HepG2 (cell line): ENCODE data around the gene HEXIM1. TPM values are rescaled to one million over a fixed set of nuclear protein-coding genes. Genes with fewer than 3 reads are reported as not detected.
A peak's percentile ranks its signal among the peaks of the same experiment; 100 is the strongest.

Source experiments
- ARID2 ChIP-seq: sonication (generic); formaldehyde crosslinking; IDR thresholded peaks from 2 replicates; pipeline ENCODE4 v1.8.1; 2022; ENCODE audit warnings: mild to moderate bottlenecking, missing genetic modification reagents, borderline replicate concordance
- CCAR2 ChIP-seq: fragments of 200-400 bp; formaldehyde crosslinking; optimal IDR thresholded peaks from 2 replicates; pipeline ENCODE3; 2018; ENCODE audit warnings: low read depth, mild to moderate bottlenecking, low read length, moderate library complexity
- CEBPZ ChIP-seq: IDR thresholded peaks from 2 replicates; pipeline ENCODE4 v1.6.1; 2012; ENCODE audit warnings: low read length, improper control_type of control experiment
- HDAC2 ChIP-seq: sonication (generic); formaldehyde crosslinking; IDR thresholded peaks from 2 replicates; pipeline ENCODE4 v1.4.0; 2020; ENCODE audit warnings: missing genetic modification reagents
- MTA1 ChIP-seq: sonication (generic); formaldehyde crosslinking; IDR thresholded peaks from 2 replicates; pipeline ENCODE4 v1.4.0; 2020; ENCODE audit warnings: missing genetic modification reagents, mild to moderate bottlenecking, borderline replicate concordance
- NFYB ChIP-seq: sonication (generic); formaldehyde crosslinking; IDR thresholded peaks from 2 replicates; pipeline ENCODE4 v1.4.0; 2020; ENCODE audit warnings: missing genetic modification reagents
- RFX5 ChIP-seq: IDR thresholded peaks from 2 replicates; pipeline ENCODE4 v1.6.1; 2011; ENCODE audit warnings: low read depth, low read length, improper control_type of control experiment
- SRSF1 ChIP-seq: fragments of 200-400 bp; formaldehyde crosslinking; optimal IDR thresholded peaks from 2 replicates; pipeline ENCODE3; 2017; ENCODE audit warnings: mild to moderate bottlenecking, low read depth, low read length, moderate library complexity
- STAT5B ChIP-seq: sonication (generic); formaldehyde crosslinking; IDR thresholded peaks from 2 replicates; pipeline ENCODE4 v1.4.0; 2020; ENCODE audit warnings: missing genetic modification reagents
- ZMAT3 ChIP-seq: sonication (generic); formaldehyde crosslinking; conservative IDR thresholded peaks from 2 replicates; pipeline ENCODE4 v1.7.0; 2021; ENCODE audit warnings: missing genetic modification reagents
- ZNF660 ChIP-seq: sonication (generic); formaldehyde crosslinking; IDR thresholded peaks from 2 replicates; pipeline ENCODE4 v1.5.1; 2020; ENCODE audit warnings: mild to moderate bottlenecking, low read depth, missing genetic modification reagents, borderline replicate concordance
- ZNF674 ChIP-seq: sonication (generic); formaldehyde crosslinking; IDR thresholded peaks from 2 replicates; pipeline ENCODE4 v1.5.0; 2020; ENCODE audit warnings: low read depth, mild to moderate bottlenecking, missing genetic modification reagents
- ZNF850 ChIP-seq: sonication (generic); formaldehyde crosslinking; conservative IDR thresholded peaks from 2 replicates; pipeline ENCODE4 v1.9.0; 2021; ENCODE audit warnings: mild to moderate bottlenecking, missing genetic modification reagents
- polyA plus RNA-seq, 8 experiments: library from polyadenylated mRNA; depleted of rRNA in 3 of 8; stranded (reverse) in 7 of 8; unstranded in 1 of 8; fragments of >200 nt; fragmentation: Illumina TruSeq in 4 of 8; extraction: Trizol in 4 of 8; gene quantifications; 2 replicates each; pipeline versions ENCODE4 v1.2.1 to v1.2.3, GENCODE V29; 2011 to 2016; ENCODE audit warnings: low read depth in 4 of 8, missing spikeins in 1 of 8, mixed read lengths in 1 of 8; ENCODE audit not compliant: insufficient read depth in 1 of 8
- total RNA-seq, 5 experiments: library from RNA; depleted of rRNA; stranded (reverse); fragments of >200 nt; fragmentation: Illumina TruSeq; extraction: Trizol; gene quantifications; 2 replicates each; pipeline ENCODE4 v1.2.3, GENCODE V29; 2016; ENCODE audit warnings: low read depth in 1 of 5
- TF ChIP-seq, protein P1 (sequence below): sonication (generic); formaldehyde crosslinking; IDR thresholded peaks from 2 replicates; pipeline ENCODE4 v1.5.0; 2020; ENCODE audit warnings: mild to moderate bottlenecking, missing genetic modification reagents
- TF ChIP-seq, protein P2 (sequence below): sonication (generic); formaldehyde crosslinking; IDR thresholded peaks from 2 replicates; pipeline ENCODE4 v1.4.0; 2020; ENCODE audit warnings: mild to moderate bottlenecking, missing genetic modification reagents
- TF ChIP-seq, protein P3 (sequence below): sonication (generic); formaldehyde crosslinking; IDR thresholded peaks from 2 replicates; pipeline ENCODE4 v1.5.0; 2020; ENCODE audit warnings: missing genetic modification reagents
- TF ChIP-seq, protein P4 (sequence below): sonication (generic); formaldehyde crosslinking; IDR thresholded peaks from 2 replicates; pipeline ENCODE4 v1.4.0; 2020; ENCODE audit warnings: missing genetic modification reagents, borderline replicate concordance

Gene HEXIM1
- total and polyA plus RNA-seq, 2 of the 13 experiments (the other 11 are each of a cell fraction or from before 2014, with no cell fraction given): 10.5 to 16.6 TPM

DNA sequence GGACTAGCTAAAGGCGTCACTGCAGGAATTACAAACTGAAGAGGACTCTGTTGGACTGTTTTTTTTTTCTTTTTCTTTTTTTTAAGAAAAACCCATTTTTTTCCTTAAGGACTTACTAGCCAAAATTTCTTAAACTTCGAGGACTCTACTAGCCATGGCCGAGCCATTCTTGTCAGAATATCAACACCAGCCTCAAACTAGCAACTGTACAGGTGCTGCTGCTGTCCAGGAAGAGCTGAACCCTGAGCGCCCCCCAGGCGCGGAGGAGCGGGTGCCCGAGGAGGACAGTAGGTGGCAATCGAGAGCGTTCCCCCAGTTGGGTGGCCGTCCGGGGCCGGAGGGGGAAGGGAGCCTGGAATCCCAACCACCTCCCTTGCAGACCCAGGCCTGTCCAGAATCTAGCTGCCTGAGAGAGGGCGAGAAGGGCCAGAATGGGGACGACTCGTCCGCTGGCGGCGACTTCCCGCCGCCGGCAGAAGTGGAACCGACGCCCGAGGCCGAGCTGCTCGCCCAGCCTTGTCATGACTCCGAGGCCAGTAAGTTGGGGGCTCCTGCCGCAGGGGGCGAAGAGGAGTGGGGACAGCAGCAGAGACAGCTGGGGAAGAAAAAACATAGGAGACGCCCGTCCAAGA is 878 bp downstream of the HEXIM1 start (continued):
- TF ChIP-seq, protein P1, sequence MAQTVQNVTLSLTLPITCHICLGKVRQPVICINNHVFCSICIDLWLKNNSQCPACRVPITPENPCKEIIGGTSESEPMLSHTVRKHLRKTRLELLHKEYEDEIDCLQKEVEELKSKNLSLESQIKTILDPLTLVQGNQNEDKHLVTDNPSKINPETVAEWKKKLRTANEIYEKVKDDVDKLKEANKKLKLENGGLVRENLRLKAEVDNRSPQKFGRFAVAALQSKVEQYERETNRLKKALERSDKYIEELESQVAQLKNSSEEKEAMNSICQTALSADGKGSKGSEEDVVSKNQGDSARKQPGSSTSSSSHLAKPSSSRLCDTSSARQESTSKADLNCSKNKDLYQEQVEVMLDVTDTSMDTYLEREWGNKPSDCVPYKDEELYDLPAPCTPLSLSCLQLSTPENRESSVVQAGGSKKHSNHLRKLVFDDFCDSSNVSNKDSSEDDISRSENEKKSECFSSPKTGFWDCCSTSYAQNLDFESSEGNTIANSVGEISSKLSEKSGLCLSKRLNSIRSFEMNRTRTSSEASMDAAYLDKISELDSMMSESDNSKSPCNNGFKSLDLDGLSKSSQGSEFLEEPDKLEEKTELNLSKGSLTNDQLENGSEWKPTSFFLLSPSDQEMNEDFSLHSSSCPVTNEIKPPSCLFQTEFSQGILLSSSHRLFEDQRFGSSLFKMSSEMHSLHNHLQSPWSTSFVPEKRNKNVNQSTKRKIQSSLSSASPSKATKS (CRISPR knock-in tag): no peak
- TF ChIP-seq STAT5B (CRISPR knock-in tag): no peak; the same call in 1 of the 2 replicates
- no peak for TF ChIP-seq CCAR2
- TF ChIP-seq ZNF850: no peak
- no peak for TF ChIP-seq NFYB
- no peak for TF ChIP-seq ZNF674 (CRISPR knock-in tag)
- no peak for TF ChIP-seq RFX5
- TF ChIP-seq ZMAT3: no peak
- TF ChIP-seq ZNF660 (CRISPR knock-in tag): no peak
- TF ChIP-seq MTA1 (CRISPR knock-in tag): no peak; the same call in 1 of the 2 replicates
- TF ChIP-seq HDAC2 (CRISPR knock-in tag): peak; percentile 80
- TF ChIP-seq, protein P2, sequence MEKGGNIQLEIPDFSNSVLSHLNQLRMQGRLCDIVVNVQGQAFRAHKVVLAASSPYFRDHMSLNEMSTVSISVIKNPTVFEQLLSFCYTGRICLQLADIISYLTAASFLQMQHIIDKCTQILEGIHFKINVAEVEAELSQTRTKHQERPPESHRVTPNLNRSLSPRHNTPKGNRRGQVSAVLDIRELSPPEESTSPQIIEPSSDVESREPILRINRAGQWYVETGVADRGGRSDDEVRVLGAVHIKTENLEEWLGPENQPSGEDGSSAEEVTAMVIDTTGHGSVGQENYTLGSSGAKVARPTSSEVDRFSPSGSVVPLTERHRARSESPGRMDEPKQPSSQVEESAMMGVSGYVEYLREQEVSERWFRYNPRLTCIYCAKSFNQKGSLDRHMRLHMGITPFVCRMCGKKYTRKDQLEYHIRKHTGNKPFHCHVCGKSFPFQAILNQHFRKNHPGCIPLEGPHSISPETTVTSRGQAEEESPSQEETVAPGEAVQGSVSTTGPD (CRISPR knock-in tag): no peak
- TF ChIP-seq, protein P3, sequence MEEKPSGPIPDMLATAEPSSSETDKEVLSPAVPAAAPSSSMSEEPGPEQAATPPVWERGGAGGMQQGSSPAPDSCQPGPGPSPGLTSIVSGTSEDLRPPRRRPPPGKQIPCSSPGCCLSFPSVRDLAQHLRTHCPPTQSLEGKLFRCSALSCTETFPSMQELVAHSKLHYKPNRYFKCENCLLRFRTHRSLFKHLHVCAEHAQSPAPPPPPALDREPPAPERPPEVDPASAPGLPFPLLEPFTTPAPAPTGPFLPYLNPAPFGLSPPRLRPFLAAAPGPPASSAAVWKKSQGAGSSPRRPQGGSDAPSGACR: no peak
- TF ChIP-seq, protein P4, sequence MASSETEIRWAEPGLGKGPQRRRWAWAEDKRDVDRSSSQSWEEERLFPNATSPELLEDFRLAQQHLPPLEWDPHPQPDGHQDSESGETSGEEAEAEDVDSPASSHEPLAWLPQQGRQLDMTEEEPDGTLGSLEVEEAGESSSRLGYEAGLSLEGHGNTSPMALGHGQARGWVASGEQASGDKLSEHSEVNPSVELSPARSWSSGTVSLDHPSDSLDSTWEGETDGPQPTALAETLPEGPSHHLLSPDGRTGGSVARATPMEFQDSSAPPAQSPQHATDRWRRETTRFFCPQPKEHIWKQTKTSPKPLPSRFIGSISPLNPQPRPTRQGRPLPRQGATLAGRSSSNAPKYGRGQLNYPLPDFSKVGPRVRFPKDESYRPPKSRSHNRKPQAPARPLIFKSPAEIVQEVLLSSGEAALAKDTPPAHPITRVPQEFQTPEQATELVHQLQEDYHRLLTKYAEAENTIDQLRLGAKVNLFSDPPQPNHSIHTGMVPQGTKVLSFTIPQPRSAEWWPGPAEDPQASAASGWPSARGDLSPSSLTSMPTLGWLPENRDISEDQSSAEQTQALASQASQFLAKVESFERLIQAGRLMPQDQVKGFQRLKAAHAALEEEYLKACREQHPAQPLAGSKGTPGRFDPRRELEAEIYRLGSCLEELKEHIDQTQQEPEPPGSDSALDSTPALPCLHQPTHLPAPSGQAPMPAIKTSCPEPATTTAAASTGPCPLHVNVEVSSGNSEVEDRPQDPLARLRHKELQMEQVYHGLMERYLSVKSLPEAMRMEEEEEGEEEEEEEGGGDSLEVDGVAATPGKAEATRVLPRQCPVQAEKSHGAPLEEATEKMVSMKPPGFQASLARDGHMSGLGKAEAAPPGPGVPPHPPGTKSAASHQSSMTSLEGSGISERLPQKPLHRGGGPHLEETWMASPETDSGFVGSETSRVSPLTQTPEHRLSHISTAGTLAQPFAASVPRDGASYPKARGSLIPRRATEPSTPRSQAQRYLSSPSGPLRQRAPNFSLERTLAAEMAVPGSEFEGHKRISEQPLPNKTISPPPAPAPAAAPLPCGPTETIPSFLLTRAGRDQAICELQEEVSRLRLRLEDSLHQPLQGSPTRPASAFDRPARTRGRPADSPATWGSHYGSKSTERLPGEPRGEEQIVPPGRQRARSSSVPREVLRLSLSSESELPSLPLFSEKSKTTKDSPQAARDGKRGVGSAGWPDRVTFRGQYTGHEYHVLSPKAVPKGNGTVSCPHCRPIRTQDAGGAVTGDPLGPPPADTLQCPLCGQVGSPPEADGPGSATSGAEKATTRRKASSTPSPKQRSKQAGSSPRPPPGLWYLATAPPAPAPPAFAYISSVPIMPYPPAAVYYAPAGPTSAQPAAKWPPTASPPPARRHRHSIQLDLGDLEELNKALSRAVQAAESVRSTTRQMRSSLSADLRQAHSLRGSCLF (CRISPR knock-in tag): no peak
- TF ChIP-seq SRSF1: no peak
- TF ChIP-seq CEBPZ: no peak
- TF ChIP-seq ARID2 (CRISPR knock-in tag): peak; percentile 47
